CD4-positive, alpha-beta T cell treated with Interleukin-1 beta for 1 hour (primary cell): ENCODE data around the gene NDUFA13.

ENCODE experiments used
- DNase-seq, 2 donors: peaks; one replicate each; pipeline ENCODE4 v3.0.0-alpha.2; 2020 to 2022

The NDUFA13 gene

GRCh38 chr19:19489804-19490204, 26.2 kb upstream of the NDUFA13 start:
- no peak for DNase-seq

GRCh38 chr19:19490214-19490968, 25.6 kb upstream of the NDUFA13 start:
- DNase-seq, result peak; percentile 84 to 89

- DNase-seq, result no peak
Measured at GRCh38 chr19:19491321-19492025, 24.6 kb upstream of the NDUFA13 start.

- DNase-seq, result no peak
Measured at GRCh38 chr19:19492026-19492610, 23.9 kb upstream of the NDUFA13 start.

GRCh38 chr19:19493841-19494546, 22.0 kb upstream of the NDUFA13 start:
- no peak for DNase-seq

GRCh38 chr19:19495614-19496603, 20.1 kb upstream of the NDUFA13 start:
- no peak for DNase-seq

- DNase-seq, result no peak
Measured at GRCh38 chr19:19498255-19498991, 17.6 kb upstream of the NDUFA13 start.

GRCh38 chr19:19499272-19499995, 16.6 kb upstream of the NDUFA13 start:
- DNase-seq, result no peak

- no peak for DNase-seq
Measured at GRCh38 chr19:19500975-19501644, 14.9 kb upstream of the NDUFA13 start.

GRCh38 chr19:19501798-19502197, 14.2 kb upstream of the NDUFA13 start:
- DNase-seq, result no peak

- no peak for DNase-seq
Measured at GRCh38 chr19:19502281-19502680, 13.7 kb upstream of the NDUFA13 start.

GRCh38 chr19:19502808-19503602, 13.0 kb upstream of the NDUFA13 start:
- no peak for DNase-seq

GRCh38 chr19:19504754-19505668, 11.0 kb upstream of the NDUFA13 start:
- no peak for DNase-seq

GRCh38 chr19:19505669-19506326, 10.2 kb upstream of the NDUFA13 start:
- DNase-seq, result no peak

GRCh38 chr19:19506592-19506991, 9.4 kb upstream of the NDUFA13 start:
- DNase-seq, result no peak

- DNase-seq, result no peak
Measured at GRCh38 chr19:19507354-19507753, 8.7 kb upstream of the NDUFA13 start.

GRCh38 chr19:19508217-19508616, 7.8 kb upstream of the NDUFA13 start:
- DNase-seq, result no peak

GRCh38 chr19:19510432-19510831, 5.6 kb upstream of the NDUFA13 start:
- no peak for DNase-seq
